Ishikawa (cell line): ENCODE measurements around the gene IL1A.

Experiments
- CEBPB ChIP-seq: IDR thresholded peaks from 2 replicates; pipeline ENCODE4 v1.6.1; 2012
- CREB1 ChIP-seq: IDR thresholded peaks from 2 replicates; pipeline ENCODE4 v1.6.1; 2012; ENCODE audit warnings: low read depth
- EGR1 ChIP-seq: IDR thresholded peaks from 2 replicates; pipeline ENCODE4 v1.6.1; 2012
- EP300 ChIP-seq: IDR thresholded peaks from 2 replicates; pipeline ENCODE4 v1.6.1; 2012; ENCODE audit warnings: borderline replicate concordance
- FOXM1 ChIP-seq: IDR thresholded peaks from 2 replicates; pipeline ENCODE4 v1.6.1; 2012; ENCODE audit warnings: low read depth, borderline replicate concordance
- MAX ChIP-seq: IDR thresholded peaks from 2 replicates; pipeline ENCODE4 v1.6.1; 2012
- NFIC ChIP-seq: IDR thresholded peaks from 2 replicates; pipeline ENCODE4 v1.6.1; 2012
- RAD21 ChIP-seq: IDR thresholded peaks from 2 replicates; pipeline ENCODE4 v1.6.1; 2012; ENCODE audit warnings: low read depth
- REST ChIP-seq: IDR thresholded peaks from 2 replicates; pipeline ENCODE4 v1.6.1; 2012; ENCODE audit warnings: low read depth, mild to moderate bottlenecking
- TAF1 ChIP-seq: IDR thresholded peaks from 2 replicates; pipeline ENCODE4 v1.6.1; 2012; ENCODE audit warnings: low read depth, mild to moderate bottlenecking
- TCF12 ChIP-seq: IDR thresholded peaks from 2 replicates; pipeline ENCODE4 v1.6.1; 2012; ENCODE audit warnings: low read depth
- TEAD4 ChIP-seq: IDR thresholded peaks from 2 replicates; pipeline ENCODE4 v1.6.1; 2012
- USF1 ChIP-seq: IDR thresholded peaks from 2 replicates; pipeline ENCODE4 v1.6.1; 2012
- YY1 ChIP-seq: IDR thresholded peaks from 2 replicates; pipeline ENCODE4 v1.6.1; 2012; ENCODE audit warnings: low read depth
- ZBTB7A ChIP-seq: IDR thresholded peaks from 2 replicates; pipeline ENCODE4 v1.6.1; 2012; ENCODE audit warnings: low read depth

The IL1A gene

GRCh38 chr2:112831946-112832840 is 47.9 kb upstream of the IL1A start:
- TF ChIP-seq REST (no peak), YY1 (no peak), EGR1 (no peak), RAD21 (no peak), CEBPB (no peak), NFIC (no peak)

GRCh38 chr2:112831513-112831845 is 47.2 kb upstream of the IL1A start:
- peak; percentile 26; the same call in 1 of the 2 replicates for TF ChIP-seq NFIC
- TF ChIP-seq EP300: no peak

- TF ChIP-seq NFIC (no peak), REST (no peak), USF1 (no peak), RAD21 (no peak), TCF12 (no peak), TEAD4 (no peak), FOXM1 (no peak), CREB1 (no peak), ZBTB7A (no peak), EGR1 (no peak), TAF1 (no peak), CEBPB (no peak), YY1 (no peak), MAX (no peak), EP300 (no peak)
Measured at GRCh38 chr2:112830682-112831512, 46.6 kb upstream of the IL1A start.

- TF ChIP-seq TEAD4 (no peak), EGR1 (no peak), USF1 (no peak), TAF1 (no peak), CREB1 (no peak)
Measured at GRCh38 chr2:112829961-112830681, 45.8 kb upstream of the IL1A start.

GRCh38 chr2:112829101-112829960 is 45.0 kb upstream of the IL1A start:
- no peak for TF ChIP-seq EGR1
- TF ChIP-seq TAF1: no peak
- TF ChIP-seq TEAD4: no peak
- no peak for TF ChIP-seq MAX
- TF ChIP-seq EP300: no peak
